AG09309 (cell line): ENCODE results near the gene SPNS2.
"Not testable (repeated sequence)": the region's sequence is repeated elsewhere in the genome, so short reads cannot be mapped to it uniquely, and the experiment has no call there.

ENCODE experiments used
- DNase-seq: peaks from one replicate; pipeline ENCODE4 v3.0.0-alpha.2; 2010; ENCODE audit warnings: low read depth
- H3K4me3 ChIP-seq: 2 replicates; pipeline ENCODE4 v1.5.1; 2011; ENCODE audit warnings: mild to moderate bottlenecking, low read depth, low read length, moderate library complexity; ENCODE audit not compliant: control insufficient read depth
- TF ChIP-seq, protein P1 (sequence below): IDR thresholded peaks from 2 replicates; pipeline ENCODE4 v1.5.1; 2011; ENCODE audit warnings: mild to moderate bottlenecking, low read depth, low read length, inconsistent platforms; ENCODE audit not compliant: insufficient read depth, control insufficient read depth; ENCODE audit errors: missing control alignments

The SPNS2 gene

DNA sequence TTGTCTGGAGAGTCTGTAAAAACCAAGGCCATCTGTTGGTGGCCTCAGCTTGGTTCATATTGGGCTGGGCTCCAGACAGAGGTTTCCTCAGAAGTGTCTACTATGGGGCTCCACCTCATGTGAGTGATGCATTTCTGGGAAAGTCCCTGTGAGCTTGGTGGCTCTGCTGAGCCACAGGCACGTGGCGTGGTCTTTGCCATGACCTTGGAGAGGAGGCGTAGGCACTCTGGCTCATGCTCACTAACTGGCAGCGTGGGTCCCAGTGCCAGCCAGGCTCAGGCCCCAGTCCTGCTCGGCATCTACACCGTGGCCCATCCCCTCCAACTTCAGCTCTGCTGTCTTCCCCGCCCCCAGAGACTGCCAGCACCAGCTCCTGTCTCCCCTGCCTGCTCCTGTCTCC is 75.0 kb downstream of the SPNS2 start:
- TF ChIP-seq, protein P1, sequence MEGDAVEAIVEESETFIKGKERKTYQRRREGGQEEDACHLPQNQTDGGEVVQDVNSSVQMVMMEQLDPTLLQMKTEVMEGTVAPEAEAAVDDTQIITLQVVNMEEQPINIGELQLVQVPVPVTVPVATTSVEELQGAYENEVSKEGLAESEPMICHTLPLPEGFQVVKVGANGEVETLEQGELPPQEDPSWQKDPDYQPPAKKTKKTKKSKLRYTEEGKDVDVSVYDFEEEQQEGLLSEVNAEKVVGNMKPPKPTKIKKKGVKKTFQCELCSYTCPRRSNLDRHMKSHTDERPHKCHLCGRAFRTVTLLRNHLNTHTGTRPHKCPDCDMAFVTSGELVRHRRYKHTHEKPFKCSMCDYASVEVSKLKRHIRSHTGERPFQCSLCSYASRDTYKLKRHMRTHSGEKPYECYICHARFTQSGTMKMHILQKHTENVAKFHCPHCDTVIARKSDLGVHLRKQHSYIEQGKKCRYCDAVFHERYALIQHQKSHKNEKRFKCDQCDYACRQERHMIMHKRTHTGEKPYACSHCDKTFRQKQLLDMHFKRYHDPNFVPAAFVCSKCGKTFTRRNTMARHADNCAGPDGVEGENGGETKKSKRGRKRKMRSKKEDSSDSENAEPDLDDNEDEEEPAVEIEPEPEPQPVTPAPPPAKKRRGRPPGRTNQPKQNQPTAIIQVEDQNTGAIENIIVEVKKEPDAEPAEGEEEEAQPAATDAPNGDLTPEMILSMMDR: no peak
- no peak for DNase-seq
- no peak overlapping the region for H3K4me3 ChIP-seq

- no peak overlapping the region for H3K4me3 ChIP-seq
- TF ChIP-seq, protein P1: no peak
- no peak for DNase-seq
These were observed 75.9 kb downstream of the SPNS2 start for GRCh38 chr17:4574448-4575045.

- TF ChIP-seq, protein P1: no peak
- no peak overlapping the region for H3K4me3 ChIP-seq
- no peak for DNase-seq
These were observed 77.5 kb downstream of the SPNS2 start for GRCh38 chr17:4576161-4576558.

DNA sequence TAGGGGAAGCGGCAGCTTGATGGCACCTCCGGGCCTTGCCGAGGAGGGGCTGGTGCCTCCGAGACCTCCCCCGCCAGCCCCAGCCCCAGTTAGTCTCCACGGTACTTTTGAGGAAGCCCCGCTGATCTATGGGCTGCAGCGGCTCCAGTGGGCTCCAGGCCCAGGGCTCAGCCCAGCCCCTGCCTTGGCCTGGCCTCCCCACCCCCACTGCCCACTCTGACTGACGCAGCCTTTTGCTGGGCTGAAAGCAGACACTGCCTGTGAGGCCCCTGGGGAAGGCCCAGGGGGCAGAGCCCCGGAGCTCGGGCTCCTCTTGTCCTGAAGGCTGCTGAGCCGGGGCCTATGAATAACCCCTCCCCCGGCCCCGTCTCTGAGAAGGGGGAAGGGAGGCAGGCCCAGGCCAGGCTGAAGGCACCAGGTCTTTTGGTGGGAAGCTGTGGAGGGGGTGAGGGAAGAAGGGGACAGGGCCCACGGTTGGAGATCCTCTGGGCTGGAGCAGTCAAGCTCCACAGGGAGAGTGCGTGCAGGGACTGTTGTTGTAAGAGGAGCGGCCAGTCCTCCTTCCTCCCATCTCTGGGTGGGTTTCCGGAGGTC is 78.1 kb downstream of the SPNS2 start:
- H3K4me3 ChIP-seq: no peak overlapping the region
- TF ChIP-seq, protein P1: no peak
- DNase-seq: no peak

DNA sequence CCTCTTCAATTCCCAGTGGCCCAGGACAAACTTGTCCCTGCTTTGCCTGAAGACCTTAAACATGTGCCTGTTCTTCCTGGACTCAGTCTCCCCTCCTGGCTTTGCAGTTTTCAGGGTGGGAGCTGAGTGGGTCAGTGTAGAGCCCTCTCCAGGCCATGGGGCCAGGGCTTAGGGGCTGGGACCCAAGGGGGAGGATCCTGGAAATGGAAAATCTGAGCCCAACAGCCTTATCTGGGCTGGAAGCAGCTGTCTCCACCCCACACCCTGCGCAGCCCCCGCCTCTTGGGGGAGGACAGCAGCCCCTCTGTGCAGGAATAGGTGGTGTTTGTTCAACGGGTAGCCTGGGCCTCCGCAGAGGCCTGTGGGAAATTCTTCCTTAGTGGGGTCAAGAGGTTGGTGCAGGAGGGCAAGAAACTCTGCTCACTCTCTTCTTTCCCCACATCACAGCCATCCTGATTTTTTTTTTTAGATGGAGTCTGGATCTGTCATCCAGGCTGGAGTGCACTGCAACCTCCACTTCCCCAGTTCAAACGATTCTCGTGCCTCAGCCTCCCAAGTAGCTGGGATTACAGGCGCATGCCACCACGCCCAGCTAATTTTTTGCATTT is 78.8 kb downstream of the SPNS2 start:
- H3K4me3 ChIP-seq: no peak overlapping the region
- TF ChIP-seq, protein P1: no peak
- DNase-seq: no peak

DNA sequence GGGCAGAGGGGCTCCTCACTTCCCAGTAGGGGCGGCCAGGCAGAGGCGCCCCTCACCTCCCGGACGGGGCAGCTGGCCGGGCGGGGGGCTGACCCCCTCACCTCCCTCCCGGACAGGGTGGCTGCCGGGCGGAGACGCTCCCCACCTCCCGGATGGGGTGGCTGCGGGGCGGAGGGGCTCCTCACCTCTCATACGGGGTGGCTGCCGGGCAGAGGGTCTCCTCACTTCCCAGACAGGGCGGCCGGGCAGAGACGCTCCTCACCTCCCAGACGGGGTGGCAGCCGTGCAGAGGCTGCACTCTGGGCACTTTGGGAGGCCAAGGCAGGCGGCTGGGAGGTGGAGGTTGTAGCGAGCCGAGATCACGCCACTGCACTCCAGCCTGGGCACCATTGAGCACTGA is 79.7 kb downstream of the SPNS2 start:
- not testable (repeated sequence) for DNase-seq, H3K4me3 ChIP-seq

DNA sequence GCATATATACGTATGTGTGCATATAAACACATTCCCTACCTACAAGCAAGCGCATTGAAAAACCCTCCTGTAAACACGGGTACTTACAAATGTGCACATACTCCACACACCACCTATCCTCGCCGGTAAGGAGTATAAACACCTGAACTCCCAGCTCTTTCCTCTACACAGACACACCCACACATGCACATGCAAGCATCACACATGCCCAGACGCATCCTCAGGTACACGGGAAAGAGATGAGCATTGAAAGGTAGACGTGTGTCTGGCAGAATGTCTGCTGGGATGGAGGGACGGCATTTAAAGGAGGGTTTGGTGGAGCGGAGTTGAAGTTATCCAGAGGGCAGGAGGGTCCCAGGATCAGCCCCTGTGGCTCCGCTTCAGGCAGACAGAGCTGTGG is 81.0 kb downstream of the SPNS2 start:
- no peak for DNase-seq
- H3K4me3 ChIP-seq: no peak overlapping the region
- TF ChIP-seq, protein P1: no peak
